DND-41 (cell line): Measurements from ENCODE around the gene CDC6.

Experiments
- CTCF ChIP-seq: IDR thresholded peaks from 2 replicates; pipeline ENCODE4 v1.5.1; 2012; ENCODE audit warnings: borderline replicate concordance, low read length, moderate library complexity, mild to moderate bottlenecking; ENCODE audit not compliant: poor library complexity, severe bottlenecking; ENCODE audit errors: extremely low read depth
- EZH2 ChIP-seq: IDR thresholded peaks from 3 replicates; pipeline ENCODE4 v1.6.1; 2012; ENCODE audit warnings: borderline replicate concordance, low read depth, mild to moderate bottlenecking, moderate library complexity, low read length, inconsistent platforms; ENCODE audit not compliant: severe bottlenecking

- TF ChIP-seq CTCF (no peak), EZH2 (no peak)
Measured at GRCh38 chr17:40243761-40244160, 43.9 kb upstream of the CDC6 start.
